Measurements from ENCODE around the gene ESYT3. TPM values are rescaled to one million over a fixed set of nuclear protein-coding genes. Genes with fewer than 3 reads are reported as not detected.

The ESYT3 gene
- total RNA-seq, 1 experiment from 2014 or later, result 0.15 TPM

GRCh38 chr3:138389841-138390581, 44.4 kb upstream of the ESYT3 start:
- CTCF ChIA-PET, result interaction anchor here (0.6 kb wide), 1 partner anchor 80 kb away, joined by 27 read pairs; no protein-coding TSS in a partner anchor
- no peak overlapping the region for H3K4me3 ChIP-seq (ENCODE audit: low read depth, low read length, poor library complexity, severe bottlenecking)
- POLR2A ChIA-PET (ENCODE audit: low non-redundant PET), result no interaction called here
- H3K4me1 ChIP-seq (ENCODE audit: insufficient read depth, low read length, poor library complexity, severe bottlenecking), result no peaks in the 10 kb centered on the region
- H3K27me3 ChIP-seq (replicated peaks; ENCODE audit: insufficient read depth, low read depth, low read length, poor library complexity), result no peaks in the 10 kb centered on the region
- no peaks in the 10 kb centered on the region for H3K9me3 ChIP-seq (ENCODE audit: low read depth, low read length, poor library complexity, severe bottlenecking)
- no peak overlapping the region for H3K27ac ChIP-seq (ENCODE audit: low read depth, low read length, poor library complexity, severe bottlenecking)
- no peaks in the 10 kb centered on the region for H3K36me3 ChIP-seq (ENCODE audit: insufficient read depth, low read length, poor library complexity, severe bottlenecking)
- BruUV-seq (replicated peaks), result no TSS peak
- peak; percentile 4 for DNase-seq (ENCODE audit: low spot score)
- TF ChIP-seq CTCF (conservative IDR thresholded peaks at IDR 0.05; ENCODE audit: low read depth, low read length) (no peak), EZH2 (IDR thresholded peaks at IDR 0.05; ENCODE audit: borderline replicate concordance, low read depth, low read length, poor library complexity, severe bottlenecking) (no peak)
- intact Hi-C loops (cut with micrococcal nuclease; ENCODE audit: unreplicated experiment), result no loop called here

GRCh38 chr3:138390582-138390932, 43.9 kb upstream of the ESYT3 start:
- intact Hi-C loops (cut with micrococcal nuclease; ENCODE audit: unreplicated experiment), result no loop called here
- Histone ChIP-seq H3K27ac (ENCODE audit: low read depth, low read length, poor library complexity, severe bottlenecking) (no peak overlapping the region), H3K4me1 (ENCODE audit: insufficient read depth, low read length, poor library complexity, severe bottlenecking) (no peaks in the 10 kb centered on the region), H3K9me3 (ENCODE audit: low read depth, low read length, poor library complexity, severe bottlenecking) (no peaks in the 10 kb centered on the region), H3K36me3 (ENCODE audit: insufficient read depth, low read length, poor library complexity, severe bottlenecking) (no peaks in the 10 kb centered on the region), H3K27me3 (replicated peaks; ENCODE audit: insufficient read depth, low read depth, low read length, poor library complexity) (no peaks in the 10 kb centered on the region), H3K4me3 (ENCODE audit: low read depth, low read length, poor library complexity, severe bottlenecking) (no peak overlapping the region)
- POLR2A ChIA-PET (ENCODE audit: low non-redundant PET), result no interaction called here
- BruUV-seq (replicated peaks), result no TSS peak
- CTCF ChIA-PET, result interaction anchor here (0.6 kb wide), 1 partner anchor 79 kb away, joined by 27 read pairs; no protein-coding TSS in a partner anchor
- no peak for DNase-seq (ENCODE audit: low spot score)
- TF ChIP-seq CTCF (conservative IDR thresholded peaks at IDR 0.05; ENCODE audit: low read depth, low read length) (no peak), EZH2 (IDR thresholded peaks at IDR 0.05; ENCODE audit: borderline replicate concordance, low read depth, low read length, poor library complexity, severe bottlenecking) (no peak)

GRCh38 chr3:138394156-138394555, 40.3 kb upstream of the ESYT3 start:
- H3K27ac ChIP-seq (ENCODE audit: low read depth, low read length, poor library complexity, severe bottlenecking), result no peak overlapping the region
- H3K27me3 ChIP-seq (replicated peaks; ENCODE audit: insufficient read depth, low read depth, low read length, poor library complexity), result no peaks in the 10 kb centered on the region
- ChIA-PET POLR2A (ENCODE audit: low non-redundant PET) (no interaction called here), CTCF (no interaction called here)
- intact Hi-C loops (cut with micrococcal nuclease; ENCODE audit: unreplicated experiment), result no loop called here
- H3K4me3 ChIP-seq (ENCODE audit: low read depth, low read length, poor library complexity, severe bottlenecking), result no peak overlapping the region
- H3K9me3 ChIP-seq (ENCODE audit: low read depth, low read length, poor library complexity, severe bottlenecking), result no peaks in the 10 kb centered on the region
- TF ChIP-seq CTCF (conservative IDR thresholded peaks at IDR 0.05; ENCODE audit: low read depth, low read length), result no peak
- no peak for TF ChIP-seq EZH2 (IDR thresholded peaks at IDR 0.05; ENCODE audit: borderline replicate concordance, low read depth, low read length, poor library complexity, severe bottlenecking)
- H3K4me1 ChIP-seq (ENCODE audit: insufficient read depth, low read length, poor library complexity, severe bottlenecking), result no peaks in the 10 kb centered on the region
- DNase-seq (ENCODE audit: low spot score), result no peak
- H3K36me3 ChIP-seq (ENCODE audit: insufficient read depth, low read length, poor library complexity, severe bottlenecking), result no peaks in the 10 kb centered on the region
- no TSS peak for BruUV-seq (replicated peaks)

Measured in A673 (cell line).